ENCODE results near the gene TRIM66. TPM values are rescaled to one million over a fixed set of nuclear protein-coding genes. Genes with fewer than 3 reads are reported as not detected.

TRIM66 gene
- total RNA-seq, 1 experiment from 2014 or later, result 2.1 TPM

GRCh38 chr11:8717544-8717875 is 35.0 kb upstream of the TRIM66 start:
- Histone ChIP-seq H2AFZ (ENCODE audit: low read length) (no peak overlapping the region), H2BK15ac (ENCODE audit: low read depth, low read length) (no peak overlapping the region), H3K14ac (ENCODE audit: insufficient read depth, low read length) (no peak overlapping the region)

More at GRCh38 chr11:8717544-8717875, 35.0 kb upstream of the TRIM66 start:
- no peaks in the 10 kb centered on the region for H3K23me2 ChIP-seq (ENCODE audit: insufficient read length, low read depth, low read length, poor library complexity, severe bottlenecking)
- no peak overlapping the region for H3K56ac ChIP-seq (ENCODE audit: insufficient read length, low read depth, low read length)
- H4K91ac ChIP-seq (ENCODE audit: insufficient read length, low read depth, low read length), result no peak overlapping the region
- no peak overlapping the region for H2AK5ac ChIP-seq (ENCODE audit: insufficient read length, low read length)
- H3K79me1 ChIP-seq (ENCODE audit: insufficient read depth, low read depth, low read length, poor library complexity, severe bottlenecking), result no peaks in the 10 kb centered on the region
- H4K20me1 ChIP-seq (ENCODE audit: control insufficient read depth, insufficient read depth, insufficient read length), result no peaks in the 10 kb centered on the region
- TF ChIP-seq, protein P1, sequence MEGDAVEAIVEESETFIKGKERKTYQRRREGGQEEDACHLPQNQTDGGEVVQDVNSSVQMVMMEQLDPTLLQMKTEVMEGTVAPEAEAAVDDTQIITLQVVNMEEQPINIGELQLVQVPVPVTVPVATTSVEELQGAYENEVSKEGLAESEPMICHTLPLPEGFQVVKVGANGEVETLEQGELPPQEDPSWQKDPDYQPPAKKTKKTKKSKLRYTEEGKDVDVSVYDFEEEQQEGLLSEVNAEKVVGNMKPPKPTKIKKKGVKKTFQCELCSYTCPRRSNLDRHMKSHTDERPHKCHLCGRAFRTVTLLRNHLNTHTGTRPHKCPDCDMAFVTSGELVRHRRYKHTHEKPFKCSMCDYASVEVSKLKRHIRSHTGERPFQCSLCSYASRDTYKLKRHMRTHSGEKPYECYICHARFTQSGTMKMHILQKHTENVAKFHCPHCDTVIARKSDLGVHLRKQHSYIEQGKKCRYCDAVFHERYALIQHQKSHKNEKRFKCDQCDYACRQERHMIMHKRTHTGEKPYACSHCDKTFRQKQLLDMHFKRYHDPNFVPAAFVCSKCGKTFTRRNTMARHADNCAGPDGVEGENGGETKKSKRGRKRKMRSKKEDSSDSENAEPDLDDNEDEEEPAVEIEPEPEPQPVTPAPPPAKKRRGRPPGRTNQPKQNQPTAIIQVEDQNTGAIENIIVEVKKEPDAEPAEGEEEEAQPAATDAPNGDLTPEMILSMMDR (conservative IDR thresholded peaks at IDR 0.05), result no peak
- H3K23ac ChIP-seq (ENCODE audit: insufficient read length, low read depth, low read length), result no peak overlapping the region
- H2BK20ac ChIP-seq (ENCODE audit: low read depth, low read length, poor library complexity, severe bottlenecking), result no peak overlapping the region
- Mint-ChIP-seq H3K36me3 (ENCODE audit: insufficient read depth in 1 of 3, low read depth in 3 of 3) (peaks cover 3 to 9% (median 6%) of the 10 kb centered on the region in 3 experiments; a peak in 5 of 7 replicates), H3K9me3 (no peaks in the 10 kb centered on the region; a peak in 1 of 5 replicates), H3K4me3 (no peak overlapping the region), H3K27me3 (ENCODE audit: low read depth) (no peaks in the 10 kb centered on the region; the same call in 1 of the 2 replicates), H3K27ac (peak overlapping the region; percentile 49 to 94 (median 80); a peak in 5 of 7 replicates), H3K4me1 (peaks cover 42 to 47% of the 10 kb centered on the region in 2 experiments)
- H3K4ac ChIP-seq (ENCODE audit: low read depth, low read length), result no peak overlapping the region
- H3K4me1 ChIP-seq (ENCODE audit: insufficient read depth, low read length), result no peaks in the 10 kb centered on the region
- no peaks in the 10 kb centered on the region for H3K27me3 ChIP-seq (ENCODE audit: insufficient read depth, low read length)
- no peaks in the 10 kb centered on the region for H3K79me2 ChIP-seq (ENCODE audit: insufficient read depth, low read length)
- H4K8ac ChIP-seq (replicated peaks; ENCODE audit: insufficient read length, low read depth, low read length), result no peak overlapping the region
- no CpG with 5 or more reads among the region's 9 CpGs for WGBS (ENCODE audit: extremely low coverage, insufficient read length, low lambda C conversion rate)
- H2BK120ac ChIP-seq (ENCODE audit: low read depth, low read length, poor library complexity, severe bottlenecking), result no peak overlapping the region
- H3K27ac ChIP-seq (ENCODE audit: insufficient read length, low read depth, low read length), result no peak overlapping the region
- no peaks in the 10 kb centered on the region for H3K9me3 ChIP-seq (ENCODE audit: control insufficient read depth, low read depth, low read length)
- DNase-seq, result no peak
- H3K4me2 ChIP-seq (ENCODE audit: insufficient read depth, insufficient read length, low read length), result no peak overlapping the region
- H2BK5ac ChIP-seq (ENCODE audit: insufficient read length, low read length), result no peak overlapping the region
- H4K5ac ChIP-seq (ENCODE audit: insufficient read length, low read depth, low read length), result no peak overlapping the region
- H3K18ac ChIP-seq (ENCODE audit: insufficient read length, low read depth, low read length), result no peak overlapping the region
- no peak overlapping the region for H2BK12ac ChIP-seq (ENCODE audit: insufficient read length, low read depth, low read length)
- H3T11ph ChIP-seq (ENCODE audit: low read length), result no peak overlapping the region
- peak overlapping the region; percentile 16 for H3K9ac ChIP-seq (ENCODE audit: extremely low read depth, insufficient read length, low read length)
